DMS79 (cell line): ENCODE results near the gene NFIB.
A peak's percentile ranks its signal among the peaks of the same experiment; 100 is the strongest.

Source experiments
- DNase-seq: peaks from one replicate; lab custom pipeline; 2025; lab: John Stamatoyannopoulos, UW

NFIB gene

GRCh38 chr9:14153310-14153720 lies 160.6 kb downstream of the NFIB start:
- peak; percentile 89 for DNase-seq

DNA sequence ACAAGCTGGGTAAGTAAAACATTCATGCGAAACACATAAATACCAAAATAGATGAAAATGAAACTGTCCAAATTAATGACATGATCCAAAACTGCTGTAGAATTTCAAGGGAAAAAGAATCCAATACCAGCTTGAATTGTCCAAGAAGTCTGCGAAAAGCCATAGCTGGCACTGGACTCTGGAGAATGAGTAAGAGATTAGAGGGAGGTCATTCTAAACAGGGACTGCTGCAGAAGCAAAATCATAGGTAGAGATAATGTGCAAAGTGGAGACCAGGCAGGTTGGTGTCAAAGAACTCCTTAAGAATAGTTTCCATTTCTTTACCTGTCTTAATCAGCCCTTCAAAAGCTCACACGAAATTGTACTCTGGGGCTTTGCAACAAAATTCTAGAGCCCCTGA lies 162.5 kb downstream of the NFIB start:
- DNase-seq = no peak

- no peak for DNase-seq
Measured at GRCh38 chr9:14148501-14149103, 165.3 kb downstream of the NFIB start.

GRCh38 chr9:14147738-14148137 lies 166.2 kb downstream of the NFIB start:
- DNase-seq = no peak

DNA sequence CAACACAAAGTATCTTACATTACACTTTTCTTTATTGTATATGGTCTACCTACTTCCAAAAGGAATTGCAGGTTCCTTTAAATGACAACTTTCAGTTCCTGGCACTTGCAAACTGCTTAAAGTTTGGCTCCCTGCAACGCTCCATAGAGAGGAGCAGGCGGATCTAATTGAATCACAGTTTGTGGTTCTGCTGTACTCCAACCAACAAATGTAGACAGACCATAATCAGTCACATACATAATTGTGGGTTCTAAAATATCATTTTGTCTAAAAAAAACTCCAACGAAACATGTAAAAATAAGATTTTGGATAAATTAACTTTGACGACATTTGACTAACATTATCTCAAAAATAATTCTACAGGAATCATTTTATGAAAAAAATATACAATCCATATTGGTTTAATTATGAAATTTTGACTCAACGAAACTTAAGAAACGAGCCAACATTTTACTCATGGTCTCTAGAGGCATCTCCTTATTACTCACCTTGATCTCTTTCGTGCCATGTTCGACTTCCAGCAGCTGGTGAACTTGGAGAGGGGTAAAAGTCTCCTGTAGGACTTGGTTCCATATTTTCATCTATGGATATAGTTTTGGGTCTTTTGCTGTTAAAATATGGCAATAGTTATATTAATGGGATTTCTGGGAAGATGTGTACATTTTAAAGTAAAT lies 167.6 kb downstream of the NFIB start:
- no peak for DNase-seq

GRCh38 chr9:14144215-14144614 lies 169.7 kb downstream of the NFIB start:
- DNase-seq = no peak

DNA sequence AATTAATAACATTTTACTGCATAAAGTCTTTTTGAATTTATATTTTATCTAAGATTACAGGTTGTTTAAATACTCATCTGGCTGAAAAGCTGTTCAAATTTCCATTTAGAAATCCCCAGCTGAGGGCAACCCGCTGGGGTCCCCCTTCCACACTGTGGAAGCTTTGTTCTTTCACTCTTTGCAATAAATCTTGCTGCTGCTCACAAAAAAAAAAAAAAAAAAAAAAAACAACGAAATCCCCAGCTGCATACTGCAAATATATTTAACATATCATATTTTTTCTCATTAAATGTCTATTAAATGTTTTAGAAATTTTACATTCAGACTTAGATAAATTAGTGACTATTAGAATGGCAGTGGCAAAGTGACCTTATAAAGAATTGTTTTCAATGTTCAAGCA lies 172.2 kb downstream of the NFIB start:
- no peak for DNase-seq

DNA sequence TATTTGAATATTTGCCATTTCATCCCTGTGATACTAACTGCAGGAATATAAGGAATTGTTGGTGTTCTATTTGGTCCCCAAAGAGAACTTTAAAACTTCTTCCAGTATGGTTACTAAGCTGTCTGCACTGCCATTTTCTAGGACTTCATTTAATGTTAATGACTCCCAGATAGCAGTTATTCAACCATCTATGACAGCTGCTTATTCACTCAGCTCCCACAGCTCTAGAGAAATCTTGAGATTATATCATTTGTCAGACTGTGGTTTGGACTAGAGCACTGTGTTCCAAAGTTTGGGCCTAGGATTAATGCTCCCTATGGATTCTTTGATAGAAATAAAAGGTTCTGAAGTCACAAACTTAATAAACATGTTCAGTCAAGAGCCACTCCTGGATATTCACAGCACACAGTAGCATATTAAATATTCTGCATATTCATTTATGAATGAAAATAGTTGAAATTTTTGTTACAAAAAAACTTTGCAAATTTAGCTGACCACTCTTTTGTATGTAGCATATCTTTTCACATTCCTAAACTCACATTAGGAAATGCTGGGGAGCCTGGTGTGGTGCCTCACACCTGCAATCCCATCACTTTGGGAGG lies 173.7 kb downstream of the NFIB start:
- DNase-seq = no peak

GRCh38 chr9:14139287-14139686 lies 174.7 kb downstream of the NFIB start:
- no peak for DNase-seq

DNA sequence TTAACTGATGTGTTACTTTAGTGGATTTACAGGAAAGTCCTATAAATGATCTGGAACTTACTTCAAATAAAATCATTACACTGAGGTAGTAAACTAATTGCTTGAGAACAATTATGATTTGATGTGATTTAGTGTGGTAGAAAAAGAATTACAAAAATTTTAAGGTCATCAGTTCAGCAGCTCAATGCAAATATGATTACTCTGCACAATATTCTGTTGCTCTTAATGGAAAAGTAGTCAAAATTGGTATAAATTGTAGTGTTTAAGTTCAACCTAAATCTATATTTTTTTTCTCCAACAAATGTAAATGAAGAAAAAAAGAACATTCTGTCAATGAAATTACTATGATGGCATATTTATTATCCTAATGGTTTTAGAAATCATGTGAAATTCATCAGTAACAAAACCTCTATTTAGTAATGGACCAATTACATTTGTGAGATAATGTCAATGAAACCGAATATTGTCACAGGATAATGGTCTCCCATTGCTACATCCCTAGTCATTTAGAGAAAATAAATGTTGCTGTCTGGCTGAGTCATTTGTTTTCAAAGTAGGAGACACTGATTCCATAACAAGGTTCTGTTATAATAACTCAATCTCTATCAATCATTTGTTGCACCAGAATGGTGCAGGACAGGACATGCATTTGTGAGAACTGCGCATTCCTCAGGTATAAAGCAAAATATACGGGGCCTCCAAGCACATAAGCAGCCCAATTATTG lies 177.1 kb downstream of the NFIB start:
- peak; percentile 47 for DNase-seq

DNA sequence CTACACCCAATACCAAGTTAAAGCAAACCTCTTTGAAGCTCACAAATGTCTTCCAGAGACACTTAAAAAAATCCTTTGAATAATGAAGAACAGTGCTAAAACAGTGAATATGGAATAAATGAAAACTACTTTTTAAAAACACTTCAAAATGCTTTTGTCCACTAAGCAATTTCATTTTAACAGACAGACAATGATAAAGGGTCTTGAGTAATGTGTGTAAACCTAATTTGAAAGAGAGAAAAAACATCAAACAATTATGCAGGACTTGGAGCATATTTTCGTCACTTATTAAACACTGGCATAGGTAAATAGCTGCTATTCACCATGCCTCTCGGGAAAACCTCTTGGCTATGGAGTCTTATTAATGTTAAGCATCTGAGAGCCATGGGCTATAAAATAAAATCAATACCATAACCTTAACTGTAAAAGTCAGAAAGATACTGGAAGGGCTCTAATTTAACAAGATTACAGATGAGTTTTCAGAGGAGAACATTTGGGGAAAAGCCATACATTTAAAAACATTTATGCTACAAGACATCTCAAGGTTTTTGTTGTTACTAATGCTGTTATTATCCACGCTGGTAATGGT lies 177.8 kb downstream of the NFIB start:
- DNase-seq = peak; percentile 84

DNA sequence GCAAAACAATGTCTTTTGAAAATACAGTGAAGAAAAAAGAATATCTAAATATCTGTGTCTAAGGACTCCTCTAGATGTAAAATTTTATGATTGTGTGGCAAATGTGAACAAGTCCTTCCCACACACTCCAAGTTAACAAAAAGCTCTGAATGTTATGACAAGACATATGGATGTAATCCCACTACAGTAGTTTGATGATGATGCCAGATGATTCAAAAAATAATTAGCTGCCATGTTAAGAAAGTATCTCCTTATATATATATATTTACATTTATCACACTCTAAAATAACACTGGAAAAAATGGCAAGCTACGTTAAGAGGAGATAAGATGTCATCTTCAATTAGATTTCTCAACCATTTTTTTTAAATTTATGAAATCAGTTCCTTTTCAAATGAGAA lies 178.5 kb downstream of the NFIB start:
- DNase-seq = peak; percentile 21

GRCh38 chr9:14133394-14133793 lies 180.5 kb downstream of the NFIB start:
- DNase-seq = no peak

GRCh38 chr9:14132775-14133174 lies 181.2 kb downstream of the NFIB start:
- DNase-seq = no peak

DNA sequence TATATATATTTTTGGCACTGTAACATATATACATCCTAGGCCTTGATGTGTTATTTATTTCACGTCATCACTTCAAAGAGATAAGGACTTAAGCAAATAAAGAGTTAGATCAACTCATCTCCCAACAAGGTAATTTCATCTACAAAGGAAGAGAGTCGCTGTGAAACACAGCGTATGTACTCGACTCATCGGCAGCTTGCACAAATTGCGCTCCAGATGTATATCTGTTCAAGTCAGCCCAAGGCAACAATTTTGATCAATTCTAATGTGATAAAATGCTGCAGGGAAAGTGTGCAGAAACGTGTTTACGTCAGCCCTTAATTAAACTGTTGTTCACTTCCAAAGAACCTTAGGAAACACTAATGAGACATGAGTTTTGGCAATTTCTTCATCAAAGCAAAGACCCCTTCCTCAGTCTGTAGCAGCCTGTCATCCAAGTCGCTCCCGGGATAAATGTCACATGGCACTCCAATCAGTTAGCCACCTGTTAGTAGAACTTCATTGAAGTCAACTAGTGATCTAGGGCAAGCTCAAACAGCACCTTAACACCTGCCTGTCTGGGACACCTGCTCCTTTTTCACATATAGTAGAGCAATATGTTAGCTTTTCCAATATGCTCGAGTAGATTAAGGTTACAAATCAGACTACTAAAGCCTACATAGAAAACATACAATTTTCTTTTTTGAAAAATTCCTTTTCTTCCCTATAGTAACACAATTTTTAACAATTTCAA lies 182.4 kb downstream of the NFIB start:
- DNase-seq = no peak

DNA sequence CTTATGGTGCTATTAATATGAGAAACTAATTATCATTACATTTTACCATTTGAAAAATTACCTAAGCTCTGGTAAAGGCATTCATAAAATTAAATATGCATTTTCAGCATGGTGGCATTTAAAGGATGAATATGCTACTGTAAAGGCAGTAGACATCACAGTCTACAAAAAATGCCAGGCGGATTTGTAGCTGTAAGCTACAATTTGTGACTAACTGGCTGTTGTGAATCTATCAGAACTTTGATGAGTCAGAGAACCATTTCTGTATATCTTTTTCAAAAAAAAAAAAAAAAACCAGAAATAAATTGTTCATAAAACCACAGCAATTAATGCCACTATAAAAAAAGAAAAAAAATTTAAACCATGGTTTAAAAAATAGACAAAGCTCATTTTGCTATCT lies 186.3 kb downstream of the NFIB start:
- DNase-seq = no peak

DNA sequence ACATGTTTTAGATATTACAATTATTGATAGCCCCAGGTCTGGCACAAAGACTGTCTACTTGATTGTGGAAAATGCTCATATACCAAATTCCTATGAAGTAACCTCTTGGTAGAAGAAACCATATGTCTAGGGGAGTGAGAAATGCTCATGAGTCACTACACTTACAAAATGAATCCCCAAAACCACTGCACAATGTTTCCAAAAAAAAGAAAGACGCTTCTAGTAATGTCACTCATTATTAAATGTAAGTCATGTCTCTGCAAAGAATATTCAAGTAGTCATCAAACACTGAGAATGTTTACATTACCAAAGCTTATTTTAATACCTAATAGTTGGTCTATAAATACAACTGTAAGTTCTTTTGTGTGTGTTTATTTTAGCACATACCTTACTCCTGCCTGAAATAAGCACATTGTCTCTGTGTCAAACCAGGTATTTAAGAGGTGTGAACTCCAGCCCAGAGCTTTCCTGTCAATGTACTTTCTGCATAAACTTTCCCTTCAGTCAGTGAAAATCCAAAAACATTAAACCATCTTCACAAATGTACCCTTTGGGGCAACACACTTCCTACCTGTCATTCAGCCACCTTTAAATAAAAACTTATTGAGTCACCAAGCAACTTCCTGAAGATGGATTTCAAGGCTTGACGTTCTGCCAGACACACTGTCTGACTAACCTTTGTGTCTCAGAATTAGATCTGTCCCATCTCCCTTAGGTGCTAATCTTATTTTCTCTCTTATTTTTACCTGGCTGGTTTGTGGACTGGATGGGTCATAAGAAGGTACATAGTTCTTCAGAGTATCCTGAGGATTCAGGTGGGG lies 194.0 kb downstream of the NFIB start:
- DNase-seq = no peak

GRCh38 chr9:14112226-14112625 lies 201.7 kb downstream of the NFIB start:
- DNase-seq = no peak

DNA sequence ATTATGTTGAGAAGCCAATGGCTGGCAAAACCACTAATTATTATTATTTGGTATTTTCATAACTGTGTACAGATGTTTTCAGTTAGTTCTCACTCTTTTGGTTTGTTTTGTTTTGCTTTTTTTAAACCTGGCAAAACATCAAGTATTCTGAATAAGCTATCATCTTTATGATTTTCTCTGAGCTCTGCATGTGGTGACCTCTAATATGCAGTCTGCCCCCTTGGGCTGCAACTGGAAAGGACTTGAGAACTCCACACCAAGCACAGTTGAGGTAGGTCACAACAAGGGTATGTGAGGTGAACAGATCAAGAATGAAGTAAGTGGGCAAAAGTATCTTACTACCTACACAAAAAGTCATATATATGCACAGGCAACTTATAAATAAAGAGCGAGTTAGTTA lies 202.2 kb downstream of the NFIB start:
- no peak for DNase-seq

GRCh38 chr9:14107977-14108376 lies 206.0 kb downstream of the NFIB start:
- DNase-seq = no peak

GRCh38 chr9:14107495-14107894 lies 206.4 kb downstream of the NFIB start:
- DNase-seq = no peak
